ENCODE results near the gene TMEM208.

Gene TMEM208

GRCh38 chr16:67207249-67208091, 19.5 kb upstream of the TMEM208 start:
- DNase-seq (ENCODE audit: low read depth in 2 of 2, low spot score in 1 of 2): no peak

- DNase-seq (ENCODE audit: low read depth in 2 of 2, low spot score in 1 of 2): no peak
These were observed 18.6 kb upstream of the TMEM208 start for GRCh38 chr16:67208154-67208896.

DNA sequence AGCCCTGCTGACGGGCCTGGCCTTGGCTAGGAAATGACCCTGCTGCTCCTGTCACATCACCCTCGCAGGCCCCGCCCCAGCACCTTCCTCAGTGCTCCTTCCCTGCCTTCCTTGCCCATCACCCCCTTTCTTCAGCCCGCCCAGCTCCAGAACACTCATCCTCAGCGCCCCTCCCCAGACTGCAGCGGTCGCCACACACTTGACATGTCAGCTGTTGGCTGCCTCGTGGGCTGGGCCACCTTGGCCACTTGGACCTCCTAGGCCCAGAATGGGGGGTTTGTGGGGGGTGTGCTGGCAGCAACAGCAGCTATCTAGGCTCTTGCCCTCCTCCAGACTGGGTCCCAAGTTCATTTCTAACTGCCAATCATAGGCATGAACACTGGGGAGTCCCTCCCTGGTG, 17.4 kb upstream of the TMEM208 start:
- no peak for DNase-seq (ENCODE audit: low read depth in 2 of 2, low spot score in 1 of 2)

DNA sequence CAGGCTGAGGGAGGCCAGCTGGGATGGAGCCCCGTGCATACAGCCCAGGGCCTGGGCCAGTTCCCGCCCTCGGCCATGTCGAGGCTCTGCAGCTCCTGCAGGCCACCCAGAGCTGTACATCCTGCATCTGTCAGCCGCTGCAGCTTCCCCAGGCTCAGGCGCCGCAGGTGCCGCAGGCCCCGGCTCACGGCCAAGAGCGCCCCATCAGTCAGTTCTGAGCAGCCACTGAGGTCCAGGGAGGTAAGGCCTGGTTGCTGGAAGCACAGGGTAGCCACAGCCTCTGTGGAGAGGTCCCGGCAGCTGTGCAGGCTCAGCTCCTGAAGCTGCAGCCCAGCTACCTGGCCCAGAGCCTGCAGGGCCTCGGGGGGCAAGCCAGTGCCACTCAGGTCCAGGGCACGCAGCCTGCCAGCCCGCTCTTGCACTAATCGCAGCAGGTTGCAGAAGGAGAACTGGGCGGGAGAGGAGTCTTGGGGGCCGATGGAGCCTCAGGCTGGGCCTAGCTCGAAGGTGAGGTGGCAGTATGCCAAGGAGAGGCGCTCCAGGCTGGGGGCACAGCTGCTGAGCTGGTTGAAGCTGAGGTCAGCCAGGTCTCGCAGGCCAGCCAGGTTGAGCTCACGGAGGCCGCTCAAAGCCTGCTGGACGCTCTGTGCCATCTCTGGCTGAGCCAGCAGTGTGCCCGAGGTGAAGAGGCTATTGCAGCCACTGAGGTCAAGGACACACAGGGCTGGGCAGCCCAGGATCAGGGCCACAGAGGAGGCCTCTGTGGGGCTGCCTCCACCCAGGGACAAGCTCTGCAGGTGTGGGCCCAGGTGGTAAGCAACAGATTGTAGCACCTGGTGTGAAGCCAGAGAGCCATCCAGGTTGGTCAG, 16.6 kb upstream of the TMEM208 start:
- DNase-seq (ENCODE audit: low read depth in 2 of 2, low spot score in 1 of 2): no peak

DNA sequence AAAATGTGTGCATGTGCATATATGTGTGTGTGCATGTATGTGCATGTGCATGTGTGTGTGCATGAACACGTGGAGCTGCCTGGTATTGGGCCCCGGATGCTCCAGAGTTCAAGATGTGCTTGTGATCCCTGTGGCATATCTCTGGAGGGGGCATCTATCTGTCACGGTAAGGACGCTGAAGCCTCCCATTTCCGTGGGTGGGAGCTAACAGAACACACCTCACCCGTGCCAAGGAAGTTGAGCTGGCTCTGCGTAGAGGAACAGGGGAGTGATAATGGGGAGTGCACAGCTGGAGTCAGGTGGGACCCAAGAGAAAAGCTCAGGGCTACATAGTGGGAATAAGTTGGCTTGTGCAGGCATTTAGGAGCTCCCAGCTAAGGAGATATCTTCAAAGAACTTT, 15.3 kb upstream of the TMEM208 start:
- DNase-seq (ENCODE audit: low read depth in 2 of 2, low spot score in 1 of 2): no peak

DNA sequence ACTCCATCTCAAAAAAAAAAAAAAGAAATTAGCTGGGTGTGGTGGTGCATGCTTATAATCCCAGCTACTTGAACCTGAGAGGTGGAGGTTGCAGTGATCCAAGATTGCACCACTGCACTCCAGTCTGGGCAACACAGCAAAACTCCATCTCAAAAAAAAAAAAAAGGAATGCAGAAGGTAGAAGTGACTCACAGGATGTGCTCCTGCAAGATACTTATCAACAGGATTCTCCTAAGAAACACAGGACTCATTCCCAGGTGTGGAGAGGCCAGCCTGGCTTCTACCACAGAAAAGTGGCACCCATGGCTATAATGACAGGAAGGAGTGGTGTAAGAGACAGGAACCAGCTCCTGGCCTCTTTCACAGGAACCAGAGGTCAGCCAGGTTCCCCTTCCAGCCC, 14.2 kb upstream of the TMEM208 start:
- no peak for DNase-seq (ENCODE audit: low read depth in 2 of 2, low spot score in 1 of 2)

- DNase-seq (ENCODE audit: low read depth in 2 of 2, low spot score in 1 of 2): no peak
These were observed 13.5 kb upstream of the TMEM208 start for GRCh38 chr16:67213197-67214019.

- DNase-seq (ENCODE audit: low read depth in 2 of 2, low spot score in 1 of 2): no peak
These were observed 11.2 kb upstream of the TMEM208 start for GRCh38 chr16:67215706-67216105.

- DNase-seq (ENCODE audit: low read depth in 2 of 2, low spot score in 1 of 2): no peak
These were observed 10.1 kb upstream of the TMEM208 start for GRCh38 chr16:67216612-67217490.

- no peak for DNase-seq (ENCODE audit: low read depth in 2 of 2, low spot score in 1 of 2)
These were observed 2.9 kb upstream of the TMEM208 start for GRCh38 chr16:67223992-67224391.

DNA sequence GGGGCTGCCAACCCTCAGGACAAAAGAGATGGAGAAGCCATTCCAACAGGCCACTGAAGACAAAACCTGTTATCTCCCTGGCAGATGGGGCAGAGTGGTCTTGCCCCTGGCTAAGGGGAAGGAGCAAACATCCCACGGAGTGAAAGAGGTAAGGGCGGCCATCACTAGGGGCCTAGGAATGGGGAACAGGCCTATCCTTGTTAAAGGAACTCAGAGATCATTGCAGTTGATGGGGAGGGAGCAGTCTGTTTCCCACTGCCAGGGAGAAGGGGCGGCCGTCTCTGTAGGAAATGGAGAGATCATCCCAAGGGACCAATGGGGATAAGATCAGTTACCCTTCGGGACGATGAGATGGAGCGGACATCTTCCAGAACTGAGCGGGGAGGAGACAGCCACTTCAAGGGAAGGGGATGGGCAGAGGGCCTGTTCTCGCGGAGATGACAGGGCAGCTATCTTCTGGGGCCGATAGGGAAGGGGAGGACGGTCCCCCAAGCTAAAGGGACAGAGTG, 581 bp upstream of the TMEM208 start:
- DNase-seq (ENCODE audit: low read depth in 2 of 2, low spot score in 1 of 2): no peak

GRCh38 chr16:67227567-67227921, 614 bp downstream of the TMEM208 start:
- no peak for DNase-seq (ENCODE audit: low read depth in 2 of 2, low spot score in 1 of 2)

GRCh38 chr16:67228034-67228785, 1.3 kb downstream of the TMEM208 start:
- DNase-seq (ENCODE audit: low read depth in 2 of 2, low spot score in 1 of 2): no peak

DNA sequence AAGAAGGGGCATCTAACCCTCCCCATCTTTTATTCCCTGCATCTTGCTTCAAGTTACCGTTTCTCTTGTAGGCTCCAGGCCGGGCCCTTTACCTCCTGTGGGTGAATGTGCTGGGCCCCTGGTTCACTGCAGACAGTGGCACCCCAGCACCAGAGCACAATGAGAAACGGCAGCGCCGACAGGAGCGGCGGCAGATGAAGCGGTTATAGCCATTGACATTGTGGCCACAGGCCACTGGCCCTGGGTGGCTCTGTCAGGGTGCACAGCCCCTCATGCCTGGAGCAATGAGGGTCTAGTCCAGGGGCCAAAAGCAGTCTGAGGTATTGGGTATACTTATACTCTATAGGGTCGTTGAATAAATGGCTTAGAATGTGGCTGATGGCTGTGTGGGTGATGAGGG, 2.0 kb downstream of the TMEM208 start:
- DNase-seq (ENCODE audit: low read depth in 2 of 2, low spot score in 1 of 2): no peak

DNA sequence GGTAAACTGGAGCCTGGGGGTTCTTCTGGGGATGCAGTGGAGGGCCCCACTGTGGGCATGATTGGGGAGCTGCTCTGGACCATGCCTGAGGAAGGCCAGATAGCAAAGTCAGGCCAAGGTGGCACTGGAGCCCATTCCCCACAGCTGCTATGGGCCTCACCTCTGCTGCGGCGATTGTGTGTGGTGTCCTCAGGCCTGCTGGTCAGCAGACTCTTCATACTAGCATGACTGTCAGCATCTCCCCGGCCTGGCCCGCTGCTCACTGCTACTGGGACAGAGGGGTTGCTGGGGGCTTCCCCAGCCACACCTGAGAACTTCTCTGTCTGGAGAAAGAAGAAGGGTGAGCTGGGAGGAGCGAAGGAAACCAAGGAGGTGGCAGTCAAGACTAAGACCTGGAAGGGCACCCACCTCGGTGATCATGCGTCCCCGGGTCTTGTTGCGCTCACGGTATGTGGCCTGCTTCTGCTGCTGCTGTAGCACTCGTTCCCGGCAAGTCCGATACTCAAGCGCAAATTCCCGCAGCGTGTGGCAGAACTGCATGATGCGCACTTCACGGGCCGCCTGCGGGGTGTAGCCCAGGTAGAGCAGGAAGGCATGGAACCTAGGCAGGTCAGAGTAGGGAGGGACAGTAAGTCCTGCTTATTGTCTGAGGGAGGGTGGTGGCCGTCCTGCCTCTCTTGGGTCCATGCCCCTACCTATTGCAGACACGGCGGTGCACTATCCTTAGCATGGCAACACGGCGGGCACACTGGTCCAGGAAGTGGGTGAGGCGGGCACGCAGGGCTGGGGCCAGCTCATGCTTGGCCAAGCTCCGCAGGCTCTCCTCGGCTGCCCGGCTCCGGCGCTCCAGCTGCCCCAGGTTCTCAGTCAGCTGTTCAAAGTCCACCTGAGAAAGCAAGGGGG, 3.2 kb downstream of the TMEM208 start:
- DNase-seq (ENCODE audit: low read depth in 2 of 2, low spot score in 1 of 2): no peak

- no peak for DNase-seq (ENCODE audit: low read depth in 2 of 2, low spot score in 1 of 2)
These were observed 4.1 kb downstream of the TMEM208 start for GRCh38 chr16:67230809-67231660.

- DNase-seq (ENCODE audit: low read depth in 2 of 2, low spot score in 1 of 2): no peak
These were observed 6.7 kb downstream of the TMEM208 start for GRCh38 chr16:67233596-67233995.
